Islet precursor cell (in vitro differentiated cells): Measurements from ENCODE around the gene LMF1.

Experiments used
- DNase-seq: peaks from one replicate; pipeline ENCODE4 v3.0.0-alpha.2; 2018

Gene LMF1

GRCh38 chr16:984736-985636, 14.2 kb upstream of the LMF1 start:
- no peak for DNase-seq

DNA sequence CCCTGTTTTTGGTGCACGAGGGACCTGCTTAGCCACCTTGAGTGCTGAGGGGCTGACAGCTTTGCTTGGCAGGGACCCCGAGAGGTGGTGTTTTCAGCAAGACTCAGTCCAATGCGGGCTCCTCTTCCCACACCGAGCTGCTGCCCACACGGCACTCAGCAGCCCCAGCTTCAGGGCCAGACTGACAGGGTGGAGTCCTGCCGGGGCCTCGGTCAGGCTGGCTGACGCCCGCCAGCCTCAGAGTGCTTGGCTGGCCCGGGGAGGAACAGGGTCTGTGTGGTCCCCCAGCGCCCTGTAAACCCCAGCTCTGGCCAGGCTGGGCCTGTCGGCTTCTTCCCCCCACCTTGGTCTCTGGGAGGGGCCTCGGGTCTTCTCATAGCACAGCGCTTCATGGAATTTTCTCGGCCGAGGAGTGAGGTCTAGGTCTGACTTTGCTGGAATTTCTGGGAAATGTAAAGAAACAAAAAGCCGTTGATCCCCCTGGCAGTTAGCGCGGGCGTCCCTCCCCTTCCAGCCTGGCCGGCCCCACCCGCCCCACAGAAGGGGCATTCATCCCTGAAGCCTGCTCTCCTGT, 13.4 kb upstream of the LMF1 start:
- no peak for DNase-seq

- DNase-seq: no peak
These were observed 12.6 kb upstream of the LMF1 start for GRCh38 chr16:983044-984030.

DNA sequence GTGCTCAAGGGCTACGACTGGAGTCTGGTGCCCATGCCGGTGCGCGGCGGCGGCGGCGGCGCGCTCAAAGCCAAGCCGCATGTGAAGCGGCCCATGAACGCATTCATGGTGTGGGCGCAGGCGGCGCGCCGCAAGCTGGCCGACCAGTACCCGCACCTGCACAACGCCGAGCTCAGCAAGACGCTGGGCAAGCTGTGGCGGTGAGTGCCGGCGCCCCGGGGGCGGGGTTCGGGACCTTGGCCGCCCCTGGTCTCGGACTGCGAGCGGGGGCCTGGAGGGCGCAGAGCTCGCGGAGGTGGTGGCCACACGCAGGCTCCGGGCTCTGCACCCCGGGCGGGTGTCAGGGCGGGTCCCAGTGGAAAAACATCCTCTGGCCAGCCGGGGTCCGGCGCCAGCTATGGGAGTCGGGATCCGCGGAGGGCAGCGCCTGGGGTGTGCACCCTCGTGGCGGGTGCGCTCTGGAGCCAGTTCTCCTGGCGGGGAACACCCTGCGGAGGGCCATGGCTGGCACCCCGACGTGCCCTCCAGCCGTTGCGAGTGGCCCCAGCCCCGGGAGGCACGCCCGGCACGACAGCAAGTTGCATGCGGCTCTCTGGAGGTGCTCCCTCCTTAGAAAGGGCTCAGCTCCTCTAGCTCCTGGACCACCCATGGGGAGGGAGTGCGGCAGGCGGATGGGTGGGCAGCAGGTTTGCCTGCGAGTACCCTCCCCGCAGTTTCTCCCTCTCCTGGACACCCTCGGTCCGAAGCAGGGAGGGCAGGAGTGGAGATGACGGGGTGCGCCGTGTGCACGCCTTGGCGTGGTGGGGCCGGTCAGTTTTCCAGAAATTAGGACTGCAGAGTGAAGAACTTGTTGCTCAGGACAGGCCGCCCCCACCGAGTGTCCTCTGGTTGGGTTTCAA, 11.6 kb upstream of the LMF1 start:
- DNase-seq: no peak

GRCh38 chr16:981695-982144, 10.9 kb upstream of the LMF1 start, which contains the start of gene SOX8:
SOX8 (plus strand) TSS chr16:981770; CDS start chr16:981923, 153 bp downstream.
- DNase-seq: no peak

DNA sequence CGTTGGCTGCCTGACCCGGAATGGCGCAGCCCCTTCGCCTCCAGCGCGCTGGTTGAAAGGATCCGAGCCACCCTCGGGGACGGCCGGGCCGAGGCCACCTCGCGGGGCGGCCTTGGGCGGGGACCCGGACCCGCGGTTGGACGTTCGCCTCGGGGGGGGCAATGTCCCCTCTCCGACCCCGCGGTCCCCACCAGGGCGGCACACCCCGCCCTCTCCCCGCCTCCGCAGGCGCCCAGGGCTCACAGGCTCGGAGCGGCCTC, 9.7 kb upstream of the LMF1 start:
- no peak for DNase-seq

DNA sequence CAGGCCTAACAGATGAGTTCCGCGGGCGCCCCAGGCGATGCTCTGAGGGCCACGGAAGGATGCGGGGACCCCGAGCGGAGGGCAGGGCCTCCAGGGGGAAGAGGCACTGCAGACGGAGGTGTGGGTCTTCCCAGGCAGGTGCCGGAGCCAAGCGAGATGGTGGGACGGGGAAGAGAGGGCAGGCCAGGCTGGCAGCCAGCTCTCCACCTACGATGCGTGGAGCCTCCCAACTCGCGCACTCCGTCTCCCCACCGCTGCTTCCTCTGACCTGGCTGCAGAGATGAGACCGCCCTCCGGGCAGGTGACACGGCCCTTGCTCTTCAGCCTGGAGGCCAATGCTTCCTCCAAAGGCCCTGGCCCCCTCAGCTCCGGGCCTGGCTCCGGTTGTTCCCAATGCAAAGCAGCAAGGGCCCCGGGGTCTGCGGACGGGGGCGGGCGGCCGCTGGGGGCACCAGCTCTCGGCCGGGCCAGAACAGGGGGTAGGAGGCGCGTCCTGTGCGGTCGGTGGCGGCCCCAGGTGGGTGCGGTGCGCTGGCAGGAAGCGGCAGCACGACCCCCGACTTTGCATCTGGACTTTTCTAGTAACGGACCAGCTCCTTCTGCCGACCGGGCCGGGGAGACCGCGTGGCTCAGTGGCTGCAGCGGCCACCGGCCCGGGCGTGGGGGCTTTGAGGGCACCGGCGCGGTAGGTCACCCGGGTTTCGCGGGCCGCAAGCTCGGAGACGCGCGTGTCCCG, 9.2 kb upstream of the LMF1 start:
- DNase-seq: no peak

DNA sequence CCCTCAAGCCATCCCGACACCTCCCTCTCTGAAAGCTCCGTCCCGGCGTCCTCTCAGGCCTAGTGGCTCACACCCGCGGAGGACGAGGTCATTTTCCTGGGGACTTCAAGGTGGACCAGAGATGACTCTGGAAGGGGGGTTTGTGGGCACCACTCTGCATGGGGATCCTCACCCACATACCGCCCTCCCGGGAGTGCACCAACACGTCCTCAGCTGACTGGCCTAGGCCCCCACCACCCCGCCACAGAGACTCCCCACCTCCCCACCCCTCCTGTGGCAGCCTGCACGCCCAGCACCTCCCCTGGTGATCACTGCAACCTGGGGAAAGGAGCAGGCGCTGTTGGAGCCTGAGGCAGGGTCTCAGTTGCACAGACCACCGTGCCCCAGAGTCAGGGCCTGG, 8.4 kb upstream of the LMF1 start:
- no peak for DNase-seq

- no peak for DNase-seq
These were observed 7.6 kb upstream of the LMF1 start for GRCh38 chr16:978403-978802.

GRCh38 chr16:977896-978295, 7.1 kb upstream of the LMF1 start:
- no peak for DNase-seq

GRCh38 chr16:977081-977701, 6.4 kb upstream of the LMF1 start:
- DNase-seq: no peak

DNA sequence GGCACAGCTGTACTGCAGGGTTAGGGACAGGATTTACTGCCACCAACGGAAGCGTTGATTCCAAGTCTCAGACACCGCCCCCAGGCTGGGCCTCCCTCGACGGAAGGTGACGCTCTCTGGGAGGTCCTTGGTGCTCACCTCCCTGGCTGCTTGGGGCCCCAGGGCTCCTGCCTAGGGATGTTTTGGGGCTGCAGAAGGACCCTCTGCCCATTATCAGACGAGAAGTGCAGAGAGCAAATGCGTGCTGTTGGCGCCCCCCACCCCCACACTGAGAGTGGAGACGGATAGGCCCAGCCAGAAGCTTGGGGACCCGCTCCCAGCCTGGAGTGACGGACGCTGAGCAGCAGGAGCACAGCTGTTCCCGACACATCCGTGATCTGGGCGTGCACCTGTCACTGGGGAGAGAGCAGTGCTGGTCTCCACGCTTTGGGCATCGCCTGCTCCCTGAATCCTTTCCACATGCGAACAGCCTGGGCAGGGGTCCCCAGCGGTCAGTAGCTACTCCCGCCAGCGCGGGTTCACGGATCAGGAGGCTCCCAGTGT, 5.7 kb upstream of the LMF1 start:
- DNase-seq: no peak

DNA sequence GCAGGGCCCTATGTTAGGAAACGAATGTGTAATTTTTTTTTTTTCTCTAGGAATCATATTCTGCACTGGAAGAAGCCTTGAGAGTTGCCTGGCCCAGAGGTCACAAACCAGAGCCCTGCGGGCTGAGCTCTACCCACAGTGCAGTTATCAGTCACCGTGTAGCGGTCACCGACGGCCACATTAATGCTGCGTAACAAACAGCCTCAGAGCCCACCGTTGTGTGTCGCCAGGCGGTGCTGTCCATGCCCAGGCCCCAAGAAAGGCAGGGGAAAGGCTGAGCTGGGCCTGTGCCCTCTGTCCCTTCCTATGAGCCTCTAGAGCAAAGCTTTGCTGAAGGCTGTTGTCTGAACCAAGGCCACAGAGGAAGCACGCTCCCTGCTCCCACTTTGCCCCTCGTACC, 4.5 kb upstream of the LMF1 start:
- DNase-seq: no peak

- no peak for DNase-seq
These were observed 4.0 kb upstream of the LMF1 start for GRCh38 chr16:974611-975261.

GRCh38 chr16:974001-974601, 3.3 kb upstream of the LMF1 start:
- DNase-seq: no peak

DNA sequence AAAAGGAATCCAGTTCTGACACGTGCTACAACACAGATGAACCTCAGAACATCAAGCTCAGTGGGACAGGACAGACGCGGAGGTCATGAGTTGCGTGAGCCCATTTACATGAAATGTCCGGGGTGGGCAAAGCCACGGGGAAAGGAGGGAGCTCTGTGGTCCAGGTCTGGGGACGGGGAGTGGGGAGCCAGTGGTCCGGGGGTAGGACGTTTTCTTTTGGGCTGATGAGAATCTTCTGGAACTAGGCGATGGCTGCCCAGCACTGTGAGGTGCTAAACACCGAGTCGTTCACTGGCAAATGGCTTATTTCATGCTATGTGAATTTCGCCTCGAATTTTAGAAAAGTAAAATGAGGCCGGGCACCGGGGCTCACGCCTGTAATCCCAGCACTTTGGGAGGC, 2.6 kb upstream of the LMF1 start:
- DNase-seq: no peak

DNA sequence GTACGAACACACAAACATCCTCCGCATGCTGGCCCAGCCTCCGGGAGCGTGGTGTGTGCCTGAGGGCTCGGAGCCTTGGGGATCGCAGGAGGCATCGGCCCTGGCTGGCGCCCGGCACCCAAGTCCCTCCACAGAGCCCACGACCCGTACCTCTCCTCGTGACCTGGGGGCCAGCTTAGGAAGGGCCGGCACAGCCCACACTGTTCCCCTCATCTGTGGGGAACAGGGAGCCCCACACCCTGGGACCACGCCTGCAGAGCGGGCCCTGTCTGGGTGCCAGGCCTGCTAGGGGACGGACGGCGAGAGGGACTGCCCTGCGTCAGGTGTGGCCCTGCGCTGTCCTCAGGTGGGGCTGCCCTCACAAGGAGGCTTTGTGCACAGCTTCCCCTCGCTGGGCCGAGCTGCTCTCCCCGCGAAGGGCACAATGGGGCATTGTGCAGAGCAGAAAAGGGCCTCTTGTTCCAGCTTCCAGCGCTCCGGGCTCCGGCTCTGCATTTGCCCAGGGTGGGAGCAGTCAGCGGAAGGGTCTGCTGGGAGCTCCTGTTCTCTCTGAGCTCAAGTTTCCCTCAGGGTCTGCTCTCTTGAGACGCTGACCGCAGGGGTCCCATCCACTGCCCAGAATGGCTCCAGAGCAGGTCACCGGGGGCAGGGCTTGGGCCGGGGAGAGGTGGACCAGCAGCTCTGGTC, 1.7 kb upstream of the LMF1 start:
- peak; percentile 88 for DNase-seq

GRCh38 chr16:971981-972315, 1.2 kb upstream of the LMF1 start:
- no peak for DNase-seq

- DNase-seq: no peak
These were observed 760 bp upstream of the LMF1 start for GRCh38 chr16:971582-971905.

- DNase-seq: no peak
These were observed 408 bp downstream of the LMF1 start for GRCh38 chr16:970386-970765.
